ENCODE results near the gene PSMF1. TPM values are rescaled to one million over a fixed set of nuclear protein-coding genes. Genes with fewer than 3 reads are reported as not detected.

Gene PSMF1
- total RNA-seq, 1 donor from 2014 or later, result 34.0 TPM

DNA sequence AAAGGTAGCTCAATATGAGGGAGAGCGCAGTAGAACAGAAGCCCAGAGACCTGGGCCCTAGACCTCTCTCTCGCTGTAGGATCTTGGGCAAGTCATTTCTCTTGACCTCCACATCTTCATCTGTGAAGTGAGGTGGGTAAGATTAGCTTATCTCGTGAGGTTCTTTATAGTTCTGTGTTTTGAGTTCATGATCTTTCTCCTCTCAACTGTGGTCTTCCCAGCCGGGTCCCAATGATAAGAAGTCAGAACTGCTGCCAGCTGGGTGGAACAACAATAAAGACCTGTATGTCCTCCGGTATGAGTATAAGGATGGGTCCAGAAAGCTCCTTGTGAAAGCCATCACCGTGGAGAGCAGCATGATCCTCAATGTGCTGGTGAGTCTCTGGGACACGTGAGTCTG is 6.9 kb downstream of the PSMF1 start:
- Histone ChIP-seq H3K9me3 (ENCODE audit: low read depth) (no peaks in the 10 kb centered on the region), H3K4me2 (no peak overlapping the region), H3K36me3 (peaks cover 8% of the 10 kb centered on the region), H3K9ac (no peak overlapping the region), H2AFZ (replicated peaks) (no peak overlapping the region), H3K27ac (no peak overlapping the region), H3K4me1 (no peaks in the 10 kb centered on the region), H3F3A (ENCODE audit: low read depth) (no peaks in the 10 kb centered on the region), H3K4me3 (no peak overlapping the region), H4K20me1 (ENCODE audit: low read depth) (peaks cover 17% of the 10 kb centered on the region), H3K79me2 (ENCODE audit: low read depth) (peaks cover 46% of the 10 kb centered on the region), H3K27me3 (no peaks in the 10 kb centered on the region)
- Mint-ChIP-seq H3K27ac (no peak overlapping the region), H3K4me1 (peaks cover 8% of the 10 kb centered on the region), H3K9me3 (no peaks in the 10 kb centered on the region), H3K36me3 (peaks cover 29% of the 10 kb centered on the region), H3K4me3 (no peak overlapping the region), H3K27me3 (ENCODE audit: insufficient read depth, low read depth) (no peaks in the 10 kb centered on the region)
- DNase-seq (ENCODE audit: low spot score), result no peak
- TF ChIP-seq EZH2phosphoT487 (IDR thresholded peaks at IDR 0.05) (no peak), EZH2 (IDR thresholded peaks at IDR 0.05) (no peak)
- TF ChIP-seq, protein P1, sequence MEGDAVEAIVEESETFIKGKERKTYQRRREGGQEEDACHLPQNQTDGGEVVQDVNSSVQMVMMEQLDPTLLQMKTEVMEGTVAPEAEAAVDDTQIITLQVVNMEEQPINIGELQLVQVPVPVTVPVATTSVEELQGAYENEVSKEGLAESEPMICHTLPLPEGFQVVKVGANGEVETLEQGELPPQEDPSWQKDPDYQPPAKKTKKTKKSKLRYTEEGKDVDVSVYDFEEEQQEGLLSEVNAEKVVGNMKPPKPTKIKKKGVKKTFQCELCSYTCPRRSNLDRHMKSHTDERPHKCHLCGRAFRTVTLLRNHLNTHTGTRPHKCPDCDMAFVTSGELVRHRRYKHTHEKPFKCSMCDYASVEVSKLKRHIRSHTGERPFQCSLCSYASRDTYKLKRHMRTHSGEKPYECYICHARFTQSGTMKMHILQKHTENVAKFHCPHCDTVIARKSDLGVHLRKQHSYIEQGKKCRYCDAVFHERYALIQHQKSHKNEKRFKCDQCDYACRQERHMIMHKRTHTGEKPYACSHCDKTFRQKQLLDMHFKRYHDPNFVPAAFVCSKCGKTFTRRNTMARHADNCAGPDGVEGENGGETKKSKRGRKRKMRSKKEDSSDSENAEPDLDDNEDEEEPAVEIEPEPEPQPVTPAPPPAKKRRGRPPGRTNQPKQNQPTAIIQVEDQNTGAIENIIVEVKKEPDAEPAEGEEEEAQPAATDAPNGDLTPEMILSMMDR (IDR thresholded peaks at IDR 0.05), result no peak

DNA sequence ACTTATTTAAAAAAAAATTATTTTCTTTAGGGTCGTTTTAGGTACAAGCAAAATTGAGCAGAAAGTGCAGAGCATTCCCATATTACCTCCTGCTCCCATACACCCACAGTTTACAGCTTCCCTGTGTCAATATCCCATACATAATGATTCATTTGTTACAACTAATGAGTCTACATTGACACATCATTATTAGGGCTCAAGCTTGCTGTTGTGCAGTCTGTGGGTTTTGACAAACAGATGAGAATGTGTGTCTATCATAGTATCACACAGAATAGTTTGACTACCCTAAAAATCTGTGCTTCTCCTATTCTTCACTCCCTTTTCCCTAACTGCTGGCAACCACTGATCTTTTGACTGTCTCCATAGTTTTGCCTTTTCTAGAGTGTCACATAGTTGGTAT is 9.4 kb downstream of the PSMF1 start:
- Histone ChIP-seq H2AFZ (replicated peaks) (no peak overlapping the region), H3K4me1 (no peaks in the 10 kb centered on the region), H3F3A (ENCODE audit: low read depth) (no peaks in the 10 kb centered on the region), H4K20me1 (ENCODE audit: low read depth) (peaks cover 10% of the 10 kb centered on the region), H3K36me3 (peaks cover 13% of the 10 kb centered on the region), H3K4me3 (no peak overlapping the region), H3K9me3 (ENCODE audit: low read depth) (no peaks in the 10 kb centered on the region), H3K27me3 (no peaks in the 10 kb centered on the region), H3K27ac (no peak overlapping the region), H3K79me2 (ENCODE audit: low read depth) (peaks cover 26% of the 10 kb centered on the region), H3K4me2 (no peak overlapping the region), H3K9ac (no peak overlapping the region)
- H3K4me1 Mint-ChIP-seq, result peaks cover 14% of the 10 kb centered on the region
- H3K4me3 Mint-ChIP-seq, result no peak overlapping the region
- peaks cover 4% of the 10 kb centered on the region for H3K9me3 Mint-ChIP-seq
- H3K27ac Mint-ChIP-seq, result no peak overlapping the region
- TF ChIP-seq, protein P1 (IDR thresholded peaks at IDR 0.05), result no peak
- TF ChIP-seq EZH2phosphoT487 (IDR thresholded peaks at IDR 0.05) (no peak), EZH2 (IDR thresholded peaks at IDR 0.05) (no peak)
- no peak for DNase-seq (ENCODE audit: low spot score)
- no peaks in the 10 kb centered on the region for H3K27me3 Mint-ChIP-seq (ENCODE audit: insufficient read depth, low read depth)
- H3K36me3 Mint-ChIP-seq, result peaks cover 41% of the 10 kb centered on the region

DNA sequence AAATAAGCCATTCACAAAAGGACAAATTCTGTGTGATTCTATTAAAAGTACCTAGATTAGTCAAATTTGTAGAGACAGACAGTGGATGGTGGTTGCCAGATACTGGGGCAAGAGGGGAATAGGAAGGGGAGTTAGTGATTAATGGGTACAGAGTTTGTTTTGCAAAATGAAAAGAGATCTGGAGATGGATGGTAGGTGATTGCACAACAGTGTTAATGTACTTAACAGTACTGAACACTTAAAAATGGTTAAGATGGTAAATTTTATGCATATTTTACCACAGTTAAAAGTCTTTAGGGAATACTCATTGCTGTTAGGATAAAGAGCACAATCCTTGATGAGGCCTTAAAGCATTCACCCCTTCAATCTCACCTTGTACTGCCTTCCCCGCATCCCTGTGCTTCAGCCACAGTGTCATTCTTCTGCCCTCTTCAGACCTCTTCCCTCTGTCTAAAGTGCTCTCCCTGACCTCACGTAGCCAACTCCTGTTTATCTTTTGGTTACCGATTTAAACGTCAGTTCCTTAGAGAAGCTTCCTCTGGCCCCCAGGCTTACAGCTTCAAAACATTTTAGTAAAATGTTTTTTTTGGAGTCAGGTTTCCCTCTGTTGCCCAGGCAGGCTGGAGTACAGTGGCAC is 11.8 kb downstream of the PSMF1 start:
- no peak overlapping the region for H3K4me3 Mint-ChIP-seq
- Histone ChIP-seq H3K4me3 (no peak overlapping the region), H3K4me2 (no peak overlapping the region), H3K4me1 (no peaks in the 10 kb centered on the region), H3F3A (ENCODE audit: low read depth) (no peaks in the 10 kb centered on the region), H3K79me2 (ENCODE audit: low read depth) (peaks cover 10% of the 10 kb centered on the region), H3K36me3 (peaks cover 16% of the 10 kb centered on the region), H3K27ac (no peak overlapping the region), H3K9me3 (ENCODE audit: low read depth) (no peaks in the 10 kb centered on the region), H3K9ac (no peak overlapping the region), H3K27me3 (no peaks in the 10 kb centered on the region), H4K20me1 (ENCODE audit: low read depth) (peaks cover 2% of the 10 kb centered on the region), H2AFZ (replicated peaks) (no peak overlapping the region)
- peaks cover 52% of the 10 kb centered on the region for H3K36me3 Mint-ChIP-seq
- DNase-seq (ENCODE audit: low spot score), result no peak
- no peaks in the 10 kb centered on the region for H3K27me3 Mint-ChIP-seq (ENCODE audit: insufficient read depth, low read depth)
- TF ChIP-seq EZH2phosphoT487 (IDR thresholded peaks at IDR 0.05), result no peak
- TF ChIP-seq, protein P1 (IDR thresholded peaks at IDR 0.05), result no peak
- no peak for TF ChIP-seq EZH2 (IDR thresholded peaks at IDR 0.05)
- H3K27ac Mint-ChIP-seq, result no peak overlapping the region
- peaks cover 14% of the 10 kb centered on the region for H3K4me1 Mint-ChIP-seq
- peaks cover 5% of the 10 kb centered on the region for H3K9me3 Mint-ChIP-seq
